ENCODE results near the gene WDPCP.
"Not testable (repeated sequence)": the region's sequence is repeated elsewhere in the genome, so short reads cannot be mapped to it uniquely, and the experiment has no call there.

The WDPCP gene

DNA sequence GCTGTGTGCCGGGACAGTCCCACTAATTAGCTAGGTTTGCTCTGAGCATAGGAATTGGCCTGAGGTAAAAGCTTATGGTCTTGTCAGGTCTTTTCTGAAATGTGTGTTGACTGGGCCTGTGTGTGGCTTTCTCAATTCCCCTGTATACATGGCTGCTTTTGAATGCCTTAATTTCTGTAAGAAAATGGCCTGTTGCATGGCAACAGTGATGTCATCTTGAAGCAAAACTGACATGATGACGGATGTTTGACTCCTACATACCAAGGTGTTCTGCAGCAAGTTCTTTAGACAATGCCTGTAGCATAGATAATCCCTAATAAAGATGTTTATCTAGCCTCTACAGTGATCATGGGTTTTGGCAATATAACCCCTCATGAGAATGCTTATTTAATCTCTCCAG, 339.1 kb downstream of the WDPCP start:
- no peak for DNase-seq (ENCODE audit: low read depth)

DNA sequence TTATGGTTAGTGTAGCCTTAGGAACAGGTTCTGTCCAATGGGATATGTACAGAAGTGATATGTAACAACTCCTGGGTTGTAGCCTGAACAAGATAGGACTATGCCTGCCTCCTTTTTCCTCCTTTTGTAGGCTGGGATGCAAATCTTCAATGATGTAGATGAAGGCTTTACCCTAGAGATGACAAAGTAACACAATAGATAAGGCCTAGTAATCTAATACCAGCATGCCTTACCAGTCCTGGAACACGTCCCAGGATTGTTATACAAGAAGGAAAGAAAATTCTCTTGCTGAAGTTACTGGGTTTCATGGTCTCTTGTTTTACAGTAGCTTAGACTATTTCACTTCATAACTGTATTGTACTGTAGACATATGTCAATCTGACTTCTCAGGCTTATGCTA, 345.5 kb downstream of the WDPCP start:
- DNase-seq (ENCODE audit: low read depth) = no peak

DNA sequence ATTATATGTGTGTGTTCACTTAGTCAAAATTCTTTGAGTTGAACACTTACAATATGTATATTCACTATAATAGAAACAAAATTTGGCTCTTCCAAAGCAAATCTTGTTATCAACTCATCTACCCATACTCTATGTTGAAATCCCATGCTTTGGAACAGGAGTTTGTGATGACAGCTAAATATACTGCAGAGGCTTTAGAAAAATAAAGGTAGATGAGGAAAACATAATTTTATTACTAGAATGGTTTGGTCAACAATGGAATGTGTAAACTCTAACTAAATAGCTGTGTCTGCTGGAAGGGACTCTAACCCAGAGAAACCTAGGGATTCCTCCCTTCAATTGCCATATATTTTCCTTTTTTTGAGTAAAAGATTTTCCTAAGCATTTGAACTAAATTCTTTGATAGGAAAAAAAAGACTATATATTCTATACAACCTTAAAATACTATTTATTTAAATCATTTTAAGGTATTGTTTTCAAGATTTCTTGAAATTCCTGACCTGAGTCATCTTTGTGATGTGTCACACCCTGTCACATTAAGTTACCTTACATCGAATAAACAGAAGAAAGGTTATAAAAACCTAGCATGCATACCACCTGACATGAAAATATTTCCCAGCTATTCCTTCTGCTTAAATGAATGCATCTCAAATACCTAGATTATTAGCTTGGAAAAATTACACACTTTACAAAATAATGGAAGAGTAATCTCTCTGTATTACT, 362.2 kb downstream of the WDPCP start:
- no peak for DNase-seq (ENCODE audit: low read depth)

DNA sequence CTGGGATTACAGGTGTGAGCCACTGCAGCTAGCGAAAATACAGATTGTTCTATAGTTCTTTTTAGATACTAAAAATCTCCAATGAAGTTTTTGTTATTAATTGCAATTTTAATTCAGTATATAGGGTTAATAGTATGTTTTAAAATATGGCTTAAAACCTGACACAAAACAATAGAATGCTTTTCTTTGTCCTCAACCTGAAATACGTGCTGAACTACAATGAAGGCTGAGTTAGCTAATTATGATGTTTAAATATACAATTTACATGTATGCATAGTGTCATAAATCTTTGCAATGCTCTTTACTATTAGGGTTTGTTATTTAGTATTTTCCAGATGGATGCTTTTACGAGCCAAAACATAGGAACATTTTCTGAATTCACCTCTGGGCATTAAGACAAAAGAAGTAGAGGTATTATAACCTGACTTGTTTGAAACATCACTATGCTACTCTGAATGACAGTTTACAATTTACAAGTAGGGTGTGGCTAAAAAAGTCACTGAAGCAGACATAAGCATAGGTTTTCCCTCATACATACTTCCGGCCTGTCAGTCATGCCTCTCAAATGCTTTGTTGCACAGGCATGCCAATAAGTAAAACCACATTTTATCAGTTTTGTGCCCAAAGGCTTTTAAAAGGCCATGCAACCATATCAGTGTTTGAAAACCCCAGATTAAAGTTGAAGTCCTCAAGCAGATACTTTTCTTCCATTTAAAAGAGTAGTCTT, 369.3 kb downstream of the WDPCP start:
- DNase-seq (ENCODE audit: low read depth) = no peak

DNA sequence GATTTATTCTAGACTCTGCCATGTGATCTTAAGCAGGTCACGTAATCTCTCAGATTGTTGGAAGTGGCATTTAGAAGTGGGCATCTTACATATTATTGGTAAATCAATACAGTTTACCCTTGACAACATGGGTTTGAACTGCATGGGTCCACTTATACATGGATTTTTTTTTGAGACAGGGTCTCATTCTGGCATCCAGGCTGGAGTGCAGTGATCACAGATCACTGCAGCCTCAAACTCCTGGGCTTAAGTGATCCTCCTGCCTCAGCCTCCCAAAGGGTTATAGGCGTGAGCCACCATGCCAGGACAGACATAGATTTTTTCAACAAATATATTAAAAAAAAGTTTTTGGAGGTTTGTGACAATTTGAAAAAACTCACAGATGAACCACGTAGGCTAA, 393.0 kb downstream of the WDPCP start:
- no peak for DNase-seq (ENCODE audit: low read depth)

DNA sequence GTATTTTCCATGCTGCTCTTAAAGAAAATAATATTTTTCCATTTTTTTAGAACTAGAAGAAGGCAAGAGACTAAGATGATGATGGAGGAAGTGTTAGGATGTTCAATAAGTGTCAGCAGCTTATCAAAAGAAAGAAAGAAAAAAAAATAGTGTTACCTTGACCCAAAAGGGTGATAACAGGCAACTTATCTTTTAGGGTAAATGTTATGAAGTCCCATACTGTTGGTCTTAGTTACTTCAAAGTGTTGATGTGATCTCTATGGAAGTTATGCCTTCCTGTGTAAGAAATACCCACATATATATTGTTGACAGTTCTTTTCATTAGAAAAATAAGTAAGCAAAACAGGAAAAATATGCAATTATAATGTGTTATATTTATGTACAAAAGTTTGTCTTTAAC, 394.1 kb downstream of the WDPCP start:
- no peak for DNase-seq (ENCODE audit: low read depth)

DNA sequence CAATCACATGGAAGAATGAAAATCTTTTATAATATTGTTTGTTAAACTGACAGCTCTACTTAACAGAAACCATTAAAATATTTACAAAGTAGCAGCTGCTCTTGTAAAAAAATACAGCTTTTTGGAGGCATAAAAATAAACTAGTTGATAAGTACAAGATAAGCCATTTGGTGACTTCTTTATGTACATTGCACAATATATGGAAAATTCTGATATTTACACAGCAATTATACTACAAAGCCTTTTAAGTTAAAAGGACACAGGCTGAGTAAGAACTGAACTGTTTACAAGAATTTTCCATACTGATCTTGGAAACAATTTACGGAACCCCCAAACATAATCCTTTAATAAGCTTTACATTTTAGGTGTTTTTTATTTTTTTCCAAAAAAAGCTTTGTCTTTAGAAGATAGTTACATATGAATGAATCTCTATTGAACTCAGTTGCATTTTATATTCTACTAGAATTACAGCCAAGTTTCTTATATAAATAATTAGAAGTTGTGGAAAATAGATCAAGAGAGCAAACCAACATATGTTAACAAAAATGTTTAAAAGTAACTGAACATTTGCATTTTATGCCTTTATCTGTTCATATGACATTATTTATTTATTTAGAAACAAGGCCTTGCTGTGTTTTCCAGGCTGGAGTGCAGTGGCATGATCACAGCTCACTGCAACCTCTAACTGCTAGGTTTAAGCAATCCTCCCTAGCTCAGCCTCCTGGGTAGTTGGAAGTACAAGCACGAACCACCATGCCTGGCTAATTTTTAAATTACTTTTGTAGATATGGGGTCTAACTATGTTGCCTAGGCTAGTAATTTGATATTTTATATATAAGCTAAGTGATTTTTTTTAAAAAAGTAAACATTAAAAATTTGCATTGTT, 395.1 kb downstream of the WDPCP start:
- DNase-seq (ENCODE audit: low read depth) = no peak

DNA sequence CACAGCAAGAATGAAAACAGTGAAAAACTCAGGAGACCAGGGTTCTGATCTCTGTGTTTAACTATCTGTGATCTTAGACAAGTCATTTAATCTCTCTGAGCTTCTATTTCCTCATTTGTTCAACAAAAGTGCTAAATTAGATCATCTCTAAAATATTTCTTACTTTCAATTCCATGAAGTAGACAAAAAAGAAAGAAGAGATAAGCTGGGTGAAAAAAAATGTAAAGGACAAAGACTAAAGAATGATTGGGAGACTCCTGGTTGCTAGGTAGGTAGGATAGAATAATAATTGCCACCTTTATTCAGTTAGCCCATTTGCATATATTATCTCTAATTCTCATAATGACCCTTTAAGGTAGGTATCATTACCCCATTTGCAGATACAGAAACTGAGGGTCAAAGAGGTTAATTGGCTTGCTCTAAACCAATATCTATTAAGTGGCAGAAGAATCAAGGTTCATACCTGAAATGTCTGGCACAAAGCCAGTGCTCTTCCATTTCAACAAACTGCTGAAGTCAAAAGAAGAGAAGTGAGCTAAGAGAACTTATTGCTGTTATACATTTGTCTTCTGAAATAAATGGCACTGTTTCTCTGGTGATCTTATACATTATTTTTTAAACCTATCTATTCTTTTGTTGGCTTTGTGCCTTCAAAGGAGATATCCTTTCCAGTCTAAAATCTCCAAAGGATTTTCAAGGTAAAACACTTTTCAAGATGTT, 395.9 kb downstream of the WDPCP start:
- no peak for DNase-seq (ENCODE audit: low read depth)

DNA sequence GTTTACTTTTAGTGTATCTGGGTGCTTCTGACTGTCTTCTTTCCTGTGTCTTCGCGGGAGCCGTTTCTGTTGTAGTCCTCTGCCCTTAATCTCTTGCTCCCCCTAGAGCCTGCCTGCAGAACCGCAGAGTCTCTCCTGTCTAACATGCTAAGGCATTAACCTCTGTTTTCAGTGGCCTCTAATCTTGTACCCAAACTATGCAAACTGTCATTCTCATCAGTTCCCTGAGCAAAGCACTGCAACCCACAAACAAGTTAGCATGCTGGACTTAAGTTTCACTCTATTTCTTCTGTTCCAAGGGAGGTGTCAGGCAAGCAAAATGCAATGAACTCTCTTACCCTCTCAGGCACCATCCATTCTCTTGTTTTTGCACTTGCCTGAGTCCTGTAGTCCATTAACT, 399.3 kb downstream of the WDPCP start:
- no peak for DNase-seq (ENCODE audit: low read depth)

DNA sequence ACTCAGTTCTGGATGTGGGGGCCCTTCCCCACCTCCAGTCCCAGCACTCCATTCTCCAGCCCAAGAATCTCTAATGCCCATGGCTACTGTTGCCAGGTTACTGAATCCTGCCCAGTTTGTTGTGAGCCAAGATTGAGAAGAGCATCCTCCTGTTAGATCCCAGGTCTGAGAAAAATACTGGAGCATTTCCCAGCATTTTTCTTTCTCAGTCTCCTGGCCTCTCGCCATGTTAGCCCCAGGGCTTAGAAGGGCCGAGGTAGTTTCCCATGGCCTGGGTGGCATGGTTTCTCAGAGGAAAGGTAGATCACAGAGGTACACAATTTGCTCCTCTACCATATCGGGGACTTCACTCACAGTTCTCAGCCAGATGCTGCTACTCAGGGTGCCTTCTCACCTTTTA, 401.9 kb downstream of the WDPCP start:
- no peak for DNase-seq (ENCODE audit: low read depth)

DNA sequence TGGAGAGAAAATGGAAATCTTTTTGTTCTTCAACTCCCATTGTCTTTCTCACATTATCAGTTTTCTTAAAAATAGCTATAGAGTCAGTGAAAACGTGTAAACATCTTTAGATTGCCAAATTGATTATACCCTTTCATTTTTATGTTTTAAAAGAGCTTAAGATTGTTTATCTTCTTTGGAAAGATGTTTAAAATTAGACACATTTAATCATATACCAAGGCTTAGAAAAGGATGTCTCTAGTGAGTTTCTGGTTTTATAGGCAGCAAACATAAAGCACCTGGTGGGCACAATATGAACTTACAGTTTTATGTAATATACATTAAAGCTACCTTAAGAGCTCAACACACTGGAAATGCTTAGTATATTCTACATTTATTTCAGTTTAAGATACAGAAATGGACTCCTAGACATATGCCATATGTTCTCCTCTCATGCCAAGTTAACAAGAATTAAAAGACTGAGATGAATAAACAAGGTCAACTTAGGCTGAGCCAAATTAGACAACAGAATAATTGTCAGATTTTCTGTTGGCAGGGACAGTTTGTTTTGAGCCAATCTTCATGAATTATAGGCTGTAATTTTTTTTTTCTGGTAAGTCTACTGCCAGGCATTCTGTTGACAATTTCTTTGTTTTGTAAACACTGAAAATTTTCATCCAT, 425.0 kb downstream of the WDPCP start:
- DNase-seq (ENCODE audit: low read depth) = no peak

DNA sequence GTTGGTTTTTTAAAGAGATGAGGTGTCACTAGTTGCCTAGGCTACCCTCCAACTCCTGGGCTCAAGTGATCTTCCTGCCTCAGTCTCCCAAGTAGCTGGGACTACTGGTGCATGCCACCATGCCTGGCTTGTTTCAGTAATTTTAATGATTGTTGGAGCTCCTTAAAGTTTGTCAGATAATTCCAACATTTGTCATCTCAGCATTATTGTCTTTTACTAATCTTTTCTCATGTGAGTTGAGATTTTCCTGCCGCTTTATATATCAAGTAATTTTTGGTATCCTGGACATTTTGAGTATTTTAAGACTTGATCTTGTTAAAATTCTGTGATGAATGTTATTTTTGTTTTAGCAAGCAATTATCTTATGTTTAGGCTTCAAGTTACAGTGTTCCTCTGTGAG, 429.0 kb downstream of the WDPCP start:
- no peak for DNase-seq (ENCODE audit: low read depth)

DNA sequence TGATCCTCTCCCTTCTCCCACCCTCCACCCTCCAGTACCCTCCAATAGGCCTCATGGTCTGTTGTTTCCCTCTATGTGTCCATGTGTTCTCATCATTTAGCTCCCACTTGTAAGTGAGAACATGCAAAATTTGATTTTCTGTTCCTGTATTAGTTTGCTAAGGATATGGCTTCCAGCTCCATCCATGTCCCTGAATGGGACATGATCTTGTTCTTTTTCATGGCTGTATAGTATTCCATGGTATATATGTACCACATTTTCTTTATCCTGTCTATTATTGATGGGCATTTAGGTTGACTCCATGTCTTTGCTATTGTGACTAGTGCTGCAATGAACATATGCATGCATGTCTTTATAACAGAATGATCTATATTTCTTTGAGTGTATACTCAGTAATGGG, 451.6 kb downstream of the WDPCP start:
- DNase-seq (ENCODE audit: low read depth) = not testable (repeated sequence)

DNA sequence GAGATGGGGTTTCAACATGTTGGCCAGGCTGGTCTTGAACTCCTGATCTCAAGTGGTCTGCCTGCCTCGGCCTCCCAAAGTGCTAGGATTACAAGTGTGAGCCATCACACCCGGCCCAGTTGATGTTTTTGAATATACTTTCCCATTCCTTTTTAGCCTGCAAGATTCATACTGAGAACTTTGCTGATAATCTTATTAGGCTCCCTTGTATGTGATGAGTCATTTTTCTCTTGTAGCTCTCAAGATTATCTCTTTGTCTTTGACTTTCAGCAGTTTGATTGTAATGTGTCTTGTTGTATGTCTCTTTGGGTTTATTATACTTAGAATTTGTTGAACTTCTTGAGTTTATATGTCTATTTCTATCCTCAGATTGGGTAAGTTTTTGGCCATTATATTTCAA, 456.3 kb downstream of the WDPCP start:
- DNase-seq (ENCODE audit: low read depth) = no peak

DNA sequence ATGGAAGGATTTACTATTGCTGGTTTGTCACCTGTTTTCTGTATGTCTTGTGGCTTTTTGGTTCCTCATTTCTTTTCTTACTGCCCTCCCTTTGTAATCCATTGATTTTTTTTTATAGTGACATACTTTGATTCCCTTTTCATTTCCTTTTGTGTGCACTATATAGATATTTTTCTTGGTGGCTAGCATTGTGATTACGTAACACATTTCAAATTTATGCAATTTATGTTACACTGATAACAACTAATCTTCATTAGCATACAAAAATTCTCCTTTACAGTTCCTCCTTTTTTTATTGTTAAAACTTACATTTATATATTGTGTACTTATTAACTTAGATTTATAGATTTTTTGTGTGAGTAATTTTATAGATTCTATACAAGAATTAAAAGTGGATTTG, 457.1 kb downstream of the WDPCP start:
- DNase-seq (ENCODE audit: low read depth) = no peak

DNA sequence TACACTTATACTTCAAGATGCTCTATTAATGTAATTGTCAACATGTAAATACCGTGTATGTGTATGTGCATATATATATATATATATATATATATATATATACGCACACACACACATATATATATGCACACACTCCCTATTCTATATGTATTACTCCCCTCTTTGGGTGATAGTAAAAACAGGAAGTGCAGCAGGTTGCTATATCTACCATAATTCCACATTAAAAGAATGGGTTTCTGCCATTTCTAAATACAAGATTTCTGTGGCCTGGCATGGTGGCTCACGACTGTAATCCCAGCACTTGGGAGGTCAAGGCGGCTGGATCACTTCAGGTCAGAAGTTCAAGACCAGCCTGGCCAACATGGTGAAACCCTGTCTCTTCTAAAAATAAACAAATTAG, 460.7 kb downstream of the WDPCP start:
- no peak for DNase-seq (ENCODE audit: low read depth)

DNA sequence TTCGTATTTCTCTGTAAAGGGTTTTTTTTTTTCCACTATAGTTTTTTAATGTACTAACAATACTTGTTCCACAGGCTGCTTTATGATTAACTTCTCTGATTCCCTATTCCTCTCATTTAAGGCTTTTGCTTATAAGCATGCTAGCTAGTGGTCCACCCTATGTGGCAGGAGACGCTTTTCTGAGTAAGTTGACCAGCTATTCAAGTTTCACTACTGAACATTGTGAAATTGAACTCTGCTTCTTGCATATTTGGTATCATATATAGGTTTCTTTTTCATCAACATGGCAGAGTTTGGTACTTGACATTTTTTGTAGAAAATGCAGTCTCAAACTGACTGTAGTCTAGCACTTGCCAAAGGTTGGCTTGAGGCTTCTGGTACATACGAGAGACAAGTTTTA, 463.4 kb downstream of the WDPCP start:
- no peak for DNase-seq (ENCODE audit: low read depth)

DNA sequence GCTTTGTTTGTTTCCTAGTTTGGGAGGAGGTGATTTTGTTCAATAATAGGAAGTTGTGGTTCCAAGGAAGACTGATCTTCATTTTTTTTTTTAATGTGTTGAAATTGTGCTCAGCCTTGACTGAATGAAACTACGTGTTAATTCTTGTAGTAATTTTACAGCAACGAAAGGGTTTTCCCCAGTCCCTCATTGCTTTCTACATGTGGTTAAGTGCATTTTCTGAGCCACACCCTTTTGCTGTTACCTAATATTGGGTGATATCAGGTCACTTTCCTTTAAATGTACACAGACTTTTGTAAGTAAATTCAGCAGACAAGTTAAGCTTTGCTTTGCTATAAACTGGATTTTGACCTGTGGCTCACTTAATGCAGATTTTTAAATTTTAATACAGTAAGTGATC, 464.1 kb downstream of the WDPCP start:
- DNase-seq (ENCODE audit: low read depth) = no peak

DNA sequence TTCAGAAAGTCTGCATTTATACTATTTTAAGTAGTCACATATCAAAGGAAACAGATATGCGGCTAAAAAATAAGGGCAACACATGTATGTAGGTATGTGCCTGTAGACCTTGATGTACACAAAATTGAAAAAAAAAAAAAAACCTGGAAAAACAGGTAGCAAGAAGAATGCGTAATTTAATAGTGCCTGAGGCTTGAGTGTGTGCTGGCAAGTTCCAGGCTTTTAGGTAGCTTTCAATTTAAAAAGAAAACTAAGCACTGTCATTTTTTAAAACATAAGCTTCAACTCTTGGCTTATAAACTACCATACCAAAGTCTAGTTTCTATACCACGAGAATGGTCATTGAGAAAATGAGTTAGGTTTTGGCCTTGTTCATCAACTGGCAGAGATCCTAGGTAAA, 465.4 kb downstream of the WDPCP start:
- DNase-seq (ENCODE audit: low read depth) = no peak

DNA sequence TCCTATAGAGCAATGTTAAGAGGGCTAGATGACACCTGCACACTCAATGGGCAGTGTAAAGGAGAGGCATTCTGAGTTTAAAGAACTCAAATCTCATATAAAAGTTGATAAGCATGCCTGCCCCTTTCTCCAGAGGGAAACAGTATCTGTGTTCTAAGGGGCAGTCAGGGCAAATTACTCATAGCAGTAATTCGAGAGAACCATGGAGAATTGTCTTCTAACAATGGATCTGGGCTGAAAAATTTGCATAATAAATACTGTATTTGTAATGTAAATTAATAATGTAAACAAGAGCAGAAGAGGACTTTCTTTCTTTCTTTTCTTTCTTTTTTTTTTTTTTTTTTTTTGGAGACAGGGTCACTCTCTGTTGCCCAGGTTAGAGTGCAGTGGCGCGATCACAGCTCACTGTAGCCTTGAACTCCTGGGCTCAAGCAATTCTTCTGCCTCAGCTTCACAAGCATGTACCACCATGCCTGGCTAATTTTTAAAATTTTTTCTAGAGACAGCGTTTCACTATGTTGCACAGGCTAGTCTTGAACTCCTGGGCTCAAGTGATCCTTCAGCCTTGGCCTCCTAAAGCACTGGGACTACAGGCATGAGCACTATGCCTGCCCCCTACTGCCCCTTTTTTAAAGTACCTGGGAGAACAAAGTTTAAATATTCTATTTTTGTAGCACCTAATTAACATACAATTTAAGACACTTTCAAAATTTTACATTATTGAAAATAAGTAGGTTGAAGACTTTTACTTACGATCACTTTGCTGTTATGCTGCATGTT, 467.0 kb downstream of the WDPCP start:
- DNase-seq (ENCODE audit: low read depth) = no peak

DNA sequence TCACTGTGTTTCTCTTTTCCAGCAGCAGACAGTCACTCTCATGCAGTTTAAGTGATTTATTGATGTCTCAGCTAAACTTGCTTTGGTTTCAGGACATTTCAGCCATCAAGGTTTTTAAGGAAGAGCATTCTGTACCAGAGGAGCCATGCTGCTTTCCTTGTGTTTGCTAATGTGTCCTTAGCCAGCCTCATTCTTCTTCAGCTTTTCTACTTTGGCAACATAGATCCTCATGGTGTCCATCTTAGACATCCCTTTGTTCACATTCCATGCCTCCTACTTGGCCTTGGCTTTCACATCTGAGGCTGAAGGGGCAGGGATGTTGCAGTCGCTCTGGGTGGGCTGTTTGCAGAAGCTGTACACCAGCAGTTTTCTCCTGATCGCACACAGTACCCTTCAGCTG, 469.5 kb downstream of the WDPCP start:
- no peak for DNase-seq (ENCODE audit: low read depth)
